K562 (cell line): Measurements from ENCODE around the gene C11orf54. TPM values are rescaled to one million over a fixed set of nuclear protein-coding genes. Genes with fewer than 3 reads are reported as not detected.

Experiments used
- CEBPG ChIP-seq, 3 experiments: fragments of 200-800 bp in 1 of 3; sonication (Bioruptor generic) in 1 of 3; sonication (generic) in 1 of 3; formaldehyde crosslinking in 1 of 3; IDR thresholded peaks in 2 of 3; conservative IDR thresholded peaks in 1 of 3; 2 replicates each; pipeline versions ENCODE4 v1.6.1 to v1.8.0; 2016 to 2022; ENCODE audit warnings: missing compliant biosample characterization in 2 of 3, missing genetic modification characterization in 2 of 3, mild to moderate bottlenecking in 1 of 3, missing genetic modification reagents in 1 of 3
- CHD1 ChIP-seq: fragments of 200-600 bp; sonication (generic); IDR thresholded peaks from one replicate; pipeline ENCODE4 v1.6.1; 2012; ENCODE audit warnings: mild to moderate bottlenecking, moderate library complexity, low read length, inconsistent platforms
- ERF ChIP-seq: fragments of 450-650 bp; formaldehyde crosslinking; IDR thresholded peaks from 2 replicates; pipeline ENCODE4 v1.4.0; 2020; ENCODE audit warnings: mild to moderate bottlenecking, mixed read lengths
- HNRNPUL1 ChIP-seq: fragments of 200-400 bp; formaldehyde crosslinking; IDR thresholded peaks from 2 replicates; pipeline ENCODE4 v1.6.1; 2017; ENCODE audit warnings: low read length
- MEF2D ChIP-seq: conservative IDR thresholded peaks from 2 replicates; pipeline ENCODE4 v1.6.1; 2016; ENCODE audit warnings: low read depth, missing genetic modification characterization, missing compliant biosample characterization
- MXI1 ChIP-seq: IDR thresholded peaks from 2 replicates; pipeline ENCODE4 v1.6.1; 2011; ENCODE audit warnings: low read depth, mild to moderate bottlenecking, improper control_type of control experiment, low read length
- MYC ChIP-seq, 2 experiments: fragments of 250-450 bp in 1 of 2; sonication (Bioruptor Pico) in 1 of 2; IDR thresholded peaks; 2 replicates each; pipeline versions ENCODE4 v1.5.1 to v1.6.1; 2012 to 2021; ENCODE audit warnings: low read depth in 2 of 2, borderline replicate concordance in 1 of 2, improper control_type of control experiment in 1 of 2, low read length in 1 of 2, mild to moderate bottlenecking in 1 of 2, moderate library complexity in 1 of 2
- ZNF263 ChIP-seq: sonication (generic); formaldehyde crosslinking; IDR thresholded peaks from 2 replicates; pipeline ENCODE4 v1.8.0; 2022; ENCODE audit warnings: mild to moderate bottlenecking, missing genetic modification reagents, borderline replicate concordance
- polyA plus RNA-seq, 8 experiments: library from polyadenylated mRNA; depleted of rRNA in 4 of 8; stranded (reverse) in 5 of 8; unstranded in 3 of 8; fragments of >200 nt; fragmentation: Nextera tagmentation in 2 of 8; fragmentation: Illumina TruSeq in 1 of 8; extraction: Ambion mirVana in 2 of 8; extraction: Trizol in 1 of 8; gene quantifications; 2 replicates each; pipeline versions ENCODE4 v1.2.1 to v1.2.3, GENCODE V29; 2011 to 2014; ENCODE audit warnings: inconsistent platforms in 1 of 8, missing spikeins in 1 of 8
- total RNA-seq, 7 experiments: library from RNA; depleted of rRNA in 6 of 7; stranded (reverse); fragments of >200 nt in 6 of 7; fragmentation: Illumina TruSeq in 2 of 7; extraction: Trizol in 2 of 7; gene quantifications; 2 replicates each; pipeline versions ENCODE4 v1.2.1 to v1.2.3, GENCODE V29; 2011 to 2021; ENCODE audit warnings: low replicate concordance in 1 of 7
- TF ChIP-seq, protein P1 (sequence below): sonication (generic); formaldehyde crosslinking; IDR thresholded peaks from 2 replicates; pipeline ENCODE4 v1.5.0; 2020; ENCODE audit warnings: missing genetic modification reagents
- TF ChIP-seq, protein P2 (sequence below), 2 experiments: fragments of 450-650 bp; formaldehyde crosslinking in 1 of 2; IDR thresholded peaks; 2 replicates each; pipeline versions ENCODE4 v1.4.0 to v1.6.1; 2014 to 2020; ENCODE audit warnings: mild to moderate bottlenecking in 2 of 2, borderline replicate concordance in 1 of 2, low read depth in 1 of 2
- TF ChIP-seq, protein P3 (sequence below): IDR thresholded peaks from 2 replicates; pipeline ENCODE4 v1.6.1; 2011; ENCODE audit warnings: borderline replicate concordance, low read depth, mild to moderate bottlenecking, moderate library complexity, low read length; ENCODE audit not compliant: insufficient read depth, poor library complexity, severe bottlenecking
- TF ChIP-seq, protein P4 (sequence below): fragments of 450-650 bp; formaldehyde crosslinking; IDR thresholded peaks from 2 replicates; pipeline ENCODE4 v1.4.0; 2020; ENCODE audit warnings: mild to moderate bottlenecking, moderate library complexity

C11orf54 gene
- total and polyA plus RNA-seq, 9 of the 15 experiments (the other 6 are each of a cell fraction or from before 2014, with no cell fraction given), result 13.4 to 33.0 (median 23.1) TPM

DNA sequence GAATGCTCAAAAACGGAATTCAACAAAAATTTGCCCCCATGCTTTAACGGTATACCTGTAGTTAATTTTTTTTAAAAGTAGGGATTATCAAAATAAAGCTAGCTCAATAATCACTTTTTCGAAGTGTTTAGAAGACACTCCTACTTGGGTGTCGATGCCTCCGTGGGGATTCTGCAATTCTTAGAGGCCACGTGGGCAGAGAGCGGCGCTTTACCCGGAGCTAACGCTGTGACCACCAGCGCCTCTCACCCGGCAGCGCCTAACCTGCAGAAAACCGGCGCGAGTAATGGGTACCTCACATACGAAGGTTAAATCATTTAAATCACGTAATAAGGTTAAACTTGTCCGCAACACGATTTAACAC, 760 bp upstream of the C11orf54 start (continued):
- TF ChIP-seq, protein P1, sequence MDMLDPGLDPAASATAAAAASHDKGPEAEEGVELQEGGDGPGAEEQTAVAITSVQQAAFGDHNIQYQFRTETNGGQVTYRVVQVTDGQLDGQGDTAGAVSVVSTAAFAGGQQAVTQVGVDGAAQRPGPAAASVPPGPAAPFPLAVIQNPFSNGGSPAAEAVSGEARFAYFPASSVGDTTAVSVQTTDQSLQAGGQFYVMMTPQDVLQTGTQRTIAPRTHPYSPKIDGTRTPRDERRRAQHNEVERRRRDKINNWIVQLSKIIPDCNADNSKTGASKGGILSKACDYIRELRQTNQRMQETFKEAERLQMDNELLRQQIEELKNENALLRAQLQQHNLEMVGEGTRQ (CRISPR knock-in tag), result peak; percentile 78; the same call in 1 of the 2 replicates
- TF ChIP-seq MYC (IDR thresholded peaks at IDR 0.05; ENCODE audit: low read depth, low read length) (peak; percentile 92), MYC (CRISPR knock-in tag; IDR thresholded peaks at IDR 0.05; ENCODE audit: borderline replicate concordance, low read depth) (no peak), CEBPG (CRISPR knock-in tag; IDR thresholded peaks at IDR 0.05) (0 out of 2 replicates have a peak, but pooled peaks have one; percentile 31), CEBPG (tag; conservative IDR thresholded peaks at IDR 0.05 in 1 of 2, IDR thresholded peaks at IDR 0.05 in 1 of 2) (no peak; a peak in 1 of 4 replicates), HNRNPUL1 (peak; percentile 81), ZNF263 (no peak), ERF (no peak), MEF2D (tag) (no peak), MXI1 (0 out of 2 replicates have a peak, but pooled peaks have one; percentile 16), CHD1 (peak; percentile 66)
- TF ChIP-seq, protein P2, sequence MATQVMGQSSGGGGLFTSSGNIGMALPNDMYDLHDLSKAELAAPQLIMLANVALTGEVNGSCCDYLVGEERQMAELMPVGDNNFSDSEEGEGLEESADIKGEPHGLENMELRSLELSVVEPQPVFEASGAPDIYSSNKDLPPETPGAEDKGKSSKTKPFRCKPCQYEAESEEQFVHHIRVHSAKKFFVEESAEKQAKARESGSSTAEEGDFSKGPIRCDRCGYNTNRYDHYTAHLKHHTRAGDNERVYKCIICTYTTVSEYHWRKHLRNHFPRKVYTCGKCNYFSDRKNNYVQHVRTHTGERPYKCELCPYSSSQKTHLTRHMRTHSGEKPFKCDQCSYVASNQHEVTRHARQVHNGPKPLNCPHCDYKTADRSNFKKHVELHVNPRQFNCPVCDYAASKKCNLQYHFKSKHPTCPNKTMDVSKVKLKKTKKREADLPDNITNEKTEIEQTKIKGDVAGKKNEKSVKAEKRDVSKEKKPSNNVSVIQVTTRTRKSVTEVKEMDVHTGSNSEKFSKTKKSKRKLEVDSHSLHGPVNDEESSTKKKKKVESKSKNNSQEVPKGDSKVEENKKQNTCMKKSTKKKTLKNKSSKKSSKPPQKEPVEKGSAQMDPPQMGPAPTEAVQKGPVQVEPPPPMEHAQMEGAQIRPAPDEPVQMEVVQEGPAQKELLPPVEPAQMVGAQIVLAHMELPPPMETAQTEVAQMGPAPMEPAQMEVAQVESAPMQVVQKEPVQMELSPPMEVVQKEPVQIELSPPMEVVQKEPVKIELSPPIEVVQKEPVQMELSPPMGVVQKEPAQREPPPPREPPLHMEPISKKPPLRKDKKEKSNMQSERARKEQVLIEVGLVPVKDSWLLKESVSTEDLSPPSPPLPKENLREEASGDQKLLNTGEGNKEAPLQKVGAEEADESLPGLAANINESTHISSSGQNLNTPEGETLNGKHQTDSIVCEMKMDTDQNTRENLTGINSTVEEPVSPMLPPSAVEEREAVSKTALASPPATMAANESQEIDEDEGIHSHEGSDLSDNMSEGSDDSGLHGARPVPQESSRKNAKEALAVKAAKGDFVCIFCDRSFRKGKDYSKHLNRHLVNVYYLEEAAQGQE (IDR thresholded peaks at IDR 0.05; ENCODE audit: borderline replicate concordance), result no peak
- TF ChIP-seq, protein P2 (CRISPR knock-in tag; IDR thresholded peaks at IDR 0.05; ENCODE audit: low read depth), result no peak
- TF ChIP-seq, protein P3, sequence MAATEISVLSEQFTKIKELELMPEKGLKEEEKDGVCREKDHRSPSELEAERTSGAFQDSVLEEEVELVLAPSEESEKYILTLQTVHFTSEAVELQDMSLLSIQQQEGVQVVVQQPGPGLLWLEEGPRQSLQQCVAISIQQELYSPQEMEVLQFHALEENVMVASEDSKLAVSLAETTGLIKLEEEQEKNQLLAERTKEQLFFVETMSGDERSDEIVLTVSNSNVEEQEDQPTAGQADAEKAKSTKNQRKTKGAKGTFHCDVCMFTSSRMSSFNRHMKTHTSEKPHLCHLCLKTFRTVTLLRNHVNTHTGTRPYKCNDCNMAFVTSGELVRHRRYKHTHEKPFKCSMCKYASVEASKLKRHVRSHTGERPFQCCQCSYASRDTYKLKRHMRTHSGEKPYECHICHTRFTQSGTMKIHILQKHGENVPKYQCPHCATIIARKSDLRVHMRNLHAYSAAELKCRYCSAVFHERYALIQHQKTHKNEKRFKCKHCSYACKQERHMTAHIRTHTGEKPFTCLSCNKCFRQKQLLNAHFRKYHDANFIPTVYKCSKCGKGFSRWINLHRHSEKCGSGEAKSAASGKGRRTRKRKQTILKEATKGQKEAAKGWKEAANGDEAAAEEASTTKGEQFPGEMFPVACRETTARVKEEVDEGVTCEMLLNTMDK, result no peak
- TF ChIP-seq, protein P4, sequence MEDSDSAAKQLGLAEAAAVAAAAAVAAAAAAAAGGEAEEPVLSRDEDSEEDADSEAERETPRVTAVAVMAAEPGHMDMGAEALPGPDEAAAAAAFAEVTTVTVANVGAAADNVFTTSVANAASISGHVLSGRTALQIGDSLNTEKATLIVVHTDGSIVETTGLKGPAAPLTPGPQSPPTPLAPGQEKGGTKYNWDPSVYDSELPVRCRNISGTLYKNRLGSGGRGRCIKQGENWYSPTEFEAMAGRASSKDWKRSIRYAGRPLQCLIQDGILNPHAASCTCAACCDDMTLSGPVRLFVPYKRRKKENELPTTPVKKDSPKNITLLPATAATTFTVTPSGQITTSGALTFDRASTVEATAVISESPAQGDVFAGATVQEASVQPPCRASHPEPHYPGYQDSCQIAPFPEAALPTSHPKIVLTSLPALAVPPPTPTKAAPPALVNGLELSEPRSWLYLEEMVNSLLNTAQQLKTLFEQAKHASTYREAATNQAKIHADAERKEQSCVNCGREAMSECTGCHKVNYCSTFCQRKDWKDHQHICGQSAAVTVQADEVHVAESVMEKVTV, result 0 out of 2 replicates have a peak, but pooled peaks have one; percentile 12
